HepG2 (cell line): Measurements from ENCODE around the gene CDCA4. TPM values are rescaled to one million over a fixed set of nuclear protein-coding genes. Genes with fewer than 3 reads are reported as not detected.
A peak's percentile ranks its signal among the peaks of the same experiment; 100 is the strongest.

Experiments used
- ATAC-seq: fragments of 200-7000 bp; cut with Tn5 transposase; 3 replicates; pipeline ENCODE4 v1.9.1; 2020; ENCODE audit warnings: mild to moderate bottlenecking, moderate library complexity
- BruUV-seq: library from RNA; stranded (reverse); fragments of 400-500 nt; replicated peaks from 2 replicates; lab custom pipeline; 2021; lab: Mats Ljungman, UMichigan
- CTCF ChIA-PET: fragments of 300-600 bp; formaldehyde crosslinking; extraction: SDS; loops from one replicate; lab custom pipeline; 2021; ENCODE audit warnings: low total read pairs, inconsistent platforms, low intra/inter-chr PET ratio; lab: Yijun Ruan, JAX
- POLR2A ChIA-PET: fragments of 350-600 bp; sonication (Branson Sonifier 250); formaldehyde crosslinking; loops from one replicate; lab custom pipeline; 2020; ENCODE audit warnings: antibody characterized with exemption, inconsistent platforms; lab: Yijun Ruan, JAX
- DNase-seq: peaks from one replicate; pipeline ENCODE4 v3.0.0-alpha.2; 2015; ENCODE audit warnings: low spot score
- FAIRE-seq: peaks from 3 replicates; lab custom pipeline; 2011; peaks lifted over from hg19 to GRCh38; lab: Jason Lieb, UNC
- H2AFZ ChIP-seq: one replicate; pipeline ENCODE4 v1.6.1; 2011; ENCODE audit warnings: low read length, inconsistent platforms
- H3K27ac ChIP-seq: fragments of 300-600 bp; 3 replicates; pipeline ENCODE4 v1.8.0; 2011; ENCODE audit warnings: mixed run types, mild to moderate bottlenecking, mixed read lengths, low read length, inconsistent platforms; ENCODE audit not compliant: insufficient read depth; ENCODE audit errors: extremely low read length
- H3K27me3 ChIP-seq, 2 experiments: fragments of 200-600 bp in 1 of 2; 2 replicates in 1 of 2; 3 replicates in 1 of 2; pipeline versions ENCODE4 v1.6.0 to v1.8.0; 2011; ENCODE audit warnings: low read length in 2 of 2, mild to moderate bottlenecking in 2 of 2, moderate library complexity in 2 of 2, inconsistent platforms in 1 of 2; ENCODE audit not compliant: insufficient read depth in 2 of 2, control insufficient read depth in 1 of 2
- H3K36me3 ChIP-seq, 2 experiments: fragments of 200-600 bp in 1 of 2; replicated peaks in 1 of 2; 2 replicates in 1 of 2; 3 replicates in 1 of 2; pipeline versions ENCODE4 v1.5.1 to v1.8.0; 2011; ENCODE audit warnings: low read length in 2 of 2, inconsistent platforms in 1 of 2; ENCODE audit not compliant: insufficient read depth in 2 of 2, control insufficient read depth in 1 of 2
- H3K4me1 ChIP-seq: 2 replicates; pipeline ENCODE4 v1.5.1; 2012; ENCODE audit warnings: low read length, inconsistent platforms; ENCODE audit not compliant: insufficient read depth
- H3K4me2 ChIP-seq: 2 replicates; pipeline ENCODE4 v1.6.0; 2011; ENCODE audit warnings: low read depth, low read length, inconsistent platforms
- H3K4me3 ChIP-seq, 3 experiments: fragments of 200-600 bp in 1 of 3; sonication (generic), shearing (Covaris generic) in 1 of 3; replicated peaks in 1 of 3; 2 replicates each; pipeline ENCODE4 v1.5.1; 2011 to 2016; ENCODE audit warnings: low read length in 3 of 3, inconsistent platforms in 2 of 3, low read depth in 2 of 3, mild to moderate bottlenecking in 2 of 3, control low read depth in 1 of 3, mixed read lengths in 1 of 3; ENCODE audit not compliant: insufficient read depth in 1 of 3
- H3K79me2 ChIP-seq: one replicate; pipeline ENCODE4 v1.6.1; 2011; ENCODE audit warnings: low read length, inconsistent platforms; ENCODE audit not compliant: insufficient read depth
- H3K9ac ChIP-seq: 2 replicates; pipeline ENCODE4 v1.6.0; 2011; ENCODE audit warnings: mild to moderate bottlenecking, low read depth, low read length, inconsistent platforms; ENCODE audit not compliant: insufficient read depth
- H3K9me3 ChIP-seq: 2 replicates; pipeline ENCODE4 v1.5.1; 2012; ENCODE audit warnings: mild to moderate bottlenecking, low read length
- H4K20me1 ChIP-seq: 2 replicates; pipeline ENCODE4 v1.6.0; 2011; ENCODE audit warnings: inconsistent platforms, mild to moderate bottlenecking, low read length, moderate library complexity; ENCODE audit not compliant: insufficient read depth
- CTCF ChIP-seq: sonication (generic); formaldehyde crosslinking; IDR thresholded peaks from 2 replicates; pipeline ENCODE4 v1.5.0; 2020; ENCODE audit warnings: mild to moderate bottlenecking, missing genetic modification reagents, moderate library complexity
- DNMT1 ChIP-seq: sonication (generic); formaldehyde crosslinking; IDR thresholded peaks from 2 replicates; pipeline ENCODE4 v1.5.1; 2020; ENCODE audit warnings: mild to moderate bottlenecking, missing genetic modification reagents
- GMEB2 ChIP-seq: IDR thresholded peaks from 2 replicates; pipeline ENCODE4 v1.6.1; 2016; ENCODE audit warnings: missing biosample characterization, missing genetic modification reagents, low read depth
- MEF2D ChIP-seq: sonication (generic); formaldehyde crosslinking; IDR thresholded peaks from 2 replicates; pipeline ENCODE4 v1.5.1; 2020; ENCODE audit warnings: mild to moderate bottlenecking, missing genetic modification reagents
- MEIS1 ChIP-seq: sonication (generic); formaldehyde crosslinking; IDR thresholded peaks from 2 replicates; pipeline ENCODE4 v1.9.0; 2021; ENCODE audit warnings: mild to moderate bottlenecking, missing genetic modification reagents, moderate library complexity, borderline replicate concordance
- NAIF1 ChIP-seq: sonication (generic); formaldehyde crosslinking; IDR thresholded peaks from 2 replicates; pipeline ENCODE4 v1.5.0; 2020; ENCODE audit warnings: mild to moderate bottlenecking, missing genetic modification reagents, borderline replicate concordance
- NFIB ChIP-seq: sonication (generic); formaldehyde crosslinking; IDR thresholded peaks from 2 replicates; pipeline ENCODE4 v1.9.0; 2021; ENCODE audit warnings: missing genetic modification reagents, mild to moderate bottlenecking, borderline replicate concordance
- NFRKB ChIP-seq: fragments of 450-650 bp; IDR thresholded peaks from 2 replicates; pipeline ENCODE4 v1.6.1; 2017
- POLR2A ChIP-seq, 2 experiments: IDR thresholded peaks; 2 replicates each; pipeline ENCODE4 v1.6.1; 2011; ENCODE audit warnings: low read depth in 2 of 2, low read length in 2 of 2, mild to moderate bottlenecking in 1 of 2, moderate library complexity in 1 of 2; ENCODE audit not compliant: insufficient read depth in 1 of 2
- ZFP82 ChIP-seq: sonication (generic); formaldehyde crosslinking; IDR thresholded peaks from 2 replicates; pipeline ENCODE4 v1.5.1; 2020; ENCODE audit warnings: mild to moderate bottlenecking, missing genetic modification reagents, borderline replicate concordance
- ZFX ChIP-seq: sonication (generic); formaldehyde crosslinking; IDR thresholded peaks from 2 replicates; pipeline ENCODE4 v1.4.0; 2020; ENCODE audit warnings: mild to moderate bottlenecking, low read depth, missing genetic modification reagents, moderate library complexity
- ZNF282 ChIP-seq: fragments of 450-650 bp; IDR thresholded peaks from 2 replicates; pipeline ENCODE4 v1.6.1; 2018; ENCODE audit not compliant: partially characterized antibody
- ZNF441 ChIP-seq: sonication (generic); formaldehyde crosslinking; IDR thresholded peaks from 2 replicates; pipeline ENCODE4 v1.7.0; 2021; ENCODE audit warnings: missing genetic modification reagents, borderline replicate concordance
- ZNF687 ChIP-seq: sonication (generic); formaldehyde crosslinking; IDR thresholded peaks from 2 replicates; pipeline ENCODE4 v1.5.1; 2020; ENCODE audit warnings: mild to moderate bottlenecking, missing genetic modification reagents, moderate library complexity
- ZNF704 ChIP-seq: sonication (generic); formaldehyde crosslinking; IDR thresholded peaks from 2 replicates; pipeline ENCODE4 v1.8.1; 2023; ENCODE audit warnings: mild to moderate bottlenecking, inconsistent platforms, moderate library complexity, missing genetic modification reagents, borderline replicate concordance
- WGBS: methylation state at CpG from one replicate; pipeline ENCODE4 v1.1.6; 2017; ENCODE audit warnings: low lambda C conversion rate; 5-methylcytosine and 5-hydroxymethylcytosine counted together
- in situ Hi-C: cut with HindIII; loops from 2 replicates; pipeline ENCODE4 v1.10.0; 2017; ENCODE audit warnings: low pct_unique_long_range_greater_than_20kb; ENCODE audit not compliant: extremely low pct_ligation_motif_present
- intact Hi-C: fragments of 100-400 bp; cut with micrococcal nuclease; formaldehyde crosslinking; loops from one replicate; pipeline ENCODE4 v1.10.0; 2022; ENCODE audit not compliant: unreplicated experiment
- polyA plus RNA-seq, 8 experiments: library from polyadenylated mRNA; depleted of rRNA in 3 of 8; stranded (reverse) in 7 of 8; unstranded in 1 of 8; fragments of >200 nt; fragmentation: Illumina TruSeq in 4 of 8; extraction: Trizol in 4 of 8; gene quantifications; 2 replicates each; pipeline versions ENCODE4 v1.2.1 to v1.2.3, GENCODE V29; 2011 to 2016; ENCODE audit warnings: low read depth in 4 of 8, missing spikeins in 1 of 8, mixed read lengths in 1 of 8; ENCODE audit not compliant: insufficient read depth in 1 of 8
- total RNA-seq, 5 experiments: library from RNA; depleted of rRNA; stranded (reverse); fragments of >200 nt; fragmentation: Illumina TruSeq; extraction: Trizol; gene quantifications; 2 replicates each; pipeline ENCODE4 v1.2.3, GENCODE V29; 2016; ENCODE audit warnings: low read depth in 1 of 5

The CDCA4 gene
- total and polyA plus RNA-seq, 2 of the 13 experiments (the other 11 are each of a cell fraction or from before 2014, with no cell fraction given): 19.7 to 43.1 TPM

- intact Hi-C loops (loop anchor here (2.0 to 5.0 kb wide), 2 partner anchors 23 to 44 kb away; partner anchors contain the start of gene AHNAK2), in situ Hi-C loops (no loop called here)
- FAIRE-seq: peak; percentile 63
- Histone ChIP-seq H2AFZ (peak overlapping the region; percentile 48), H3K4me3 (peak overlapping the region; percentile 58 to 79 (median 70)), H3K9ac (peak overlapping the region; percentile 78), H3K9me3 (no peaks in the 10 kb centered on the region), H3K27me3 (no peaks in the 10 kb centered on the region; a peak in 1 of 5 replicates), H3K4me1 (peaks cover 55% of the 10 kb centered on the region), H3K36me3 (peaks cover 0 to 3% of the 10 kb centered on the region in 2 experiments; a peak in 1 of 5 replicates), H3K4me2 (peak overlapping the region; percentile 93), H3K79me2 (peaks cover 40% of the 10 kb centered on the region), H4K20me1 (peaks cover 7% of the 10 kb centered on the region), H3K27ac (peak overlapping the region; percentile 69)
- peak; percentile 47 for DNase-seq
- ATAC-seq: peak; percentile 2; the same call in 1 of the 3 replicates
- ChIA-PET POLR2A (interaction anchor here (0.9 to 3.6 kb wide), 4 partner anchors 17 to 269 kb away, joined by 3 to 18 read pairs (median 6); partner anchors contain the start of genes CLBA1 and SIVA1), CTCF (interaction anchor here (3.6 kb wide), 1 partner anchor 23 kb away, joined by 20 read pairs; no protein-coding TSS in a partner anchor)
- WGBS: 14% methylated on average over 20 of the region's 20 CpGs
- BruUV-seq: TSS peak; percentile 90
- TF ChIP-seq ZFX (CRISPR knock-in tag) (peak; percentile 55), NFRKB (no peak), MEF2D (CRISPR knock-in tag) (no peak), GMEB2 (CRISPR knock-in tag) (no peak), ZFP82 (CRISPR knock-in tag) (no peak), NAIF1 (CRISPR knock-in tag) (peak; percentile 60; the same call in 1 of the 2 replicates), CTCF (CRISPR knock-in tag) (peak; percentile 69), POLR2A (IDR thresholded peaks at IDR 0.05; ENCODE audit: insufficient read depth in 1 of 2, low read depth in 2 of 2, low read length in 2 of 2) (0 out of 4 replicates have a peak, but pooled peaks of 1 of the 2 experiments have one; percentile 6), NFIB (CRISPR knock-in tag) (no peak), ZNF441 (no peak), ZNF282 (no peak), ZNF704 (CRISPR knock-in tag) (0 out of 2 replicates have a peak, but pooled peaks have one; percentile 1), ZNF687 (CRISPR knock-in tag) (peak; percentile 55), DNMT1 (no peak), MEIS1 (CRISPR knock-in tag) (peak; percentile 62; the same call in 1 of the 2 replicates)
Measured at GRCh38 chr14:105021656-105022275, 883 bp upstream of the CDCA4 start.
